Ramos (cell line): Measurements from ENCODE around the gene ADARB2.

ENCODE experiments used
- in situ Hi-C: fragments of 300-500 bp; cut with MboI; formaldehyde crosslinking; loops from one replicate; pipeline ENCODE4 v1.14.3; 2022; ENCODE audit warnings: low sequenced_read_pairs; ENCODE audit not compliant: unreplicated experiment

The ADARB2 gene

GRCh38 chr10:1665681-1666080 is 71.6 kb downstream of the ADARB2 start:
- in situ Hi-C loops: no loop called here

GRCh38 chr10:1665021-1665661 is 72.2 kb downstream of the ADARB2 start:
- in situ Hi-C loops: no loop called here

- in situ Hi-C loops: no loop called here
Measured at GRCh38 chr10:1664333-1664964, 72.9 kb downstream of the ADARB2 start.

DNA sequence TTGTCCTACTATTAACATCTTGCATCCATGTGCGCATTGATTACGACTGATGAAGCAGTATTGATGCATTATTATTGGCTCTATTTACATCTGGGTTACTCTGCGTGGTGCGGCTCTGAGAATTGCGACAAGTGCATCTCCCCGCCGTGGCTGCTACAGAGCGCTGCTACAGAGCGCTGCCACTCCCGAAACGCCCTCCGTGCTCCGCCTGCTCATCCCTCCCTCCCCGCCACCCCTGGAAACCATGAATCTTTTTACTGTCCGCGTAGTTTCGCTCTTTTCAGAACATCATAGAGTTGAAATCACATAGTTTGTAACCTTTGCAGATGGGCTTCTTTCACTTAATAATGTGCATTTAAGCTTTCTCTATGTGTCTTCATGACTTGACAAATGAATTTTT is 74.1 kb downstream of the ADARB2 start:
- in situ Hi-C loops: no loop called here

DNA sequence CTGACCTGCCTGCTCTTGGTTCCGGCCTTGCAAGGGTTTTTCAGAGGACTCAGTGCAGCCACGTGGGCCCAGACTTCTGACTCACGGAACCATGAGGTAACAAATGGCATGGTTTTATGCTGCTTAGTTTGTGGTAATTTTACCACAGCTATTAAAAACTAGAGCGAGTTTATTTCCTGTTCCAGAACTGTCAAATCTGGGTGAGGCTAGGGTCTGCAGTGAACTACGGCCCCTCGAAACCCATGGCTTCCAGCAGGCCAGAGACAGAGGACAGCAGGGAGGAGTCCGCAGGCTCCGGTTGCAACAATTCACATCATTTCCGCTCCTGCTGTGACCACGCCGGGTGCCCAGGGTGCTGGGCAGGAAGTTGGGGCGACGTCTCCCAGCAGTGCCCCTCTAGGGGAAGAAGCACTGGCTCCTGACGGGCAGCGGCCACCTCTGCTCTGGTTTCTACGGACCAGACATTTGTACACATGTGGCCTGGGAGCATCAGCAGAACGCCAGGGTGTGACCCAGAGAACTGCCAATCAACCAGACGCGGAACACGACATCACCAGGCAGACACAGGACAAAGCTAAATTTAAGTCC is 74.8 kb downstream of the ADARB2 start:
- in situ Hi-C loops: no loop called here

DNA sequence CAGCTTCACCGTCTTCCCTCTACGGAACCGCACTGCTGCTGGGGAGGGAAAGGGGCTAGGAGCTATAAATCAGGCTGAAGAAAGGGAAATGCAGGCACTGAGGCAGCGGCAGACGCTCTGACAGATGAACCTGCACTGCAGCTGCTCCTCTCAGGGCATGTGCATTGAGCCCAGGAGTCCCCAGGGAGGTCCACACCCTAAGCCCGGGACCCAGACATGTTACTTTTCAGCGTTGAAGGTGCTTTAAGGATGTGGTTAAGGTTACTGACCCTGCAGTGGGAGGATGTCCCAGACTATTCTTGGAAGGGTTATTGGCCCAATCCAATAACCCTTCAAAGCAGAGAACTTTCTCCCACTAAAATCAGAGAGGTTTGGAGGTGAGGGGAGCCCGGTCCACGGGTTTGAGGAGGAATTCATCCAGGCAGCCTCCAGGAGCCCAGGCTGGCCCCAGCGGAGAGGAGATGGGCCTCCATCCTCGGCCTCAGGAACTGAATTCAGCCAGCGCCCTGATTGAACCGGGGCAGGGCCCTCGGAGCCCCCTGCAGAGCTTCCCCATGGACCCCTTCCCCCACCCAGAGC is 75.4 kb downstream of the ADARB2 start:
- in situ Hi-C loops: no loop called here

GRCh38 chr10:1661416-1661815 is 75.9 kb downstream of the ADARB2 start:
- in situ Hi-C loops: no loop called here

GRCh38 chr10:1660815-1661214 is 76.5 kb downstream of the ADARB2 start:
- in situ Hi-C loops: no loop called here

DNA sequence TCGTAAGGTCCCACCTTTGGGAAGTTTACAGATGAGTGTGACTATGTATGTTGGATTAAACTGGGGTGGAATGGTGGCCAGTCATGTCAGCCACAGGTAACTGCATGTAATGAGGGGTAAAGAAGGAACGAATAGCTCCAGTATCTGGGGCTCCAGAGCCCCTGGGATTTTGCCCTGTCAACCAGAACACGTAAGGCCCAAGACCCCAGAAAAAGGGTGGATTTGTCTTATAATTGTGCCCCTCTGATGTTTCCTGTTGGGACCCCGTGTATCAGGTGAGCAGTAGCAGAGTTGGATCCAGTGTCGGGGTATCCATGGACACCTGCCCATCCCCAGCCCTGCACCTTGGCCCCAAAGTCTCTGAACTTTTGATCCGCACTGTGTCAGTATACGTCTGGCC is 76.9 kb downstream of the ADARB2 start:
- in situ Hi-C loops: no loop called here

GRCh38 chr10:1659221-1659791 is 78.0 kb downstream of the ADARB2 start:
- in situ Hi-C loops: no loop called here

GRCh38 chr10:1658658-1659057 is 78.7 kb downstream of the ADARB2 start:
- in situ Hi-C loops: no loop called here

- in situ Hi-C loops: no loop called here
Measured at GRCh38 chr10:1657479-1657878, 79.8 kb downstream of the ADARB2 start.

DNA sequence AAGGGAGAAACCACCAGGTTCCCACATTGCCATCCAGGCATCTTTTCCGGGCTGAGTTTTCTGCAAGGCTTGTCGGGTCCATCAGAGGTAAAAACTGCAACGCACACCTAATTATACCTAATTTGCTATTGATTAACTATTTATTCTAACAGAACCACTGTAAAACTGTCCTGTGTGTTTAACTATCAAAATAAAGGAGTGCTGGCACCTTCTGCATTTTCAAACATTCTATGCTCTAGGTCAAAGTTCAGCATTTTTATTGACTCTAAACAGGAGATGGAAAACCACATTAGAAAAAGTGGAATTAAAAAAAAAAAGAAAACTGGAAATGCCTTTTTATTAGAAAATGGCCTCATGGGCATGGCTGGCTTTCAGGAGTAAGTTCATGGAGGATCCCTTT is 82.0 kb downstream of the ADARB2 start:
- in situ Hi-C loops: no loop called here

DNA sequence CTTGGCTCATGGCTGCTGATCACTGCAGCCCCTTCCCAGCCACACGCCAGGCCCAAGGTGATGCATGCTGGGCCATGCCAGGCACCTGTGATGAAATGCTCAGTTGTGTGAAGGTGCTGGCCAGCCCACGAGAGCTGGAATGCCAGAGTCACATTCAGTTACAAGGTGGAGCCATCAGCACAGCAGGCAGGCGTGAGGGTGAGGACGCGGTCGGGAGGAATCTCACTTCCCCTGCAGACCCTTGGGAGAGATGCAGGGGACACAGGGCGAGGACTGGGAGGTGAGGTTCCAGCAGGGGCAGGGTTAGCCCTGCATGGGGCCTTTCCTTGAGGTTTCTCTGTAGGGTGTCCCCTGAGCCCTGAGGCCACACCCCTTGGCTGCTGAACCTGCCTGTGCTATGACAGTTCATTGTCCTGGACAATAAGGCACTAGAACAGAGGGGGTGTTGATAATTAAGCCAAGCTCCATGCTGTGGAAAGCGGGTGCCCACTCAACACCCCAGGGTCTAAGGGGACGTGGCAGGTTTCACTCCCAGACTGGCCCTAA is 82.4 kb downstream of the ADARB2 start:
- in situ Hi-C loops: no loop called here

- in situ Hi-C loops: no loop called here
Measured at GRCh38 chr10:1654247-1654646, 83.1 kb downstream of the ADARB2 start.

DNA sequence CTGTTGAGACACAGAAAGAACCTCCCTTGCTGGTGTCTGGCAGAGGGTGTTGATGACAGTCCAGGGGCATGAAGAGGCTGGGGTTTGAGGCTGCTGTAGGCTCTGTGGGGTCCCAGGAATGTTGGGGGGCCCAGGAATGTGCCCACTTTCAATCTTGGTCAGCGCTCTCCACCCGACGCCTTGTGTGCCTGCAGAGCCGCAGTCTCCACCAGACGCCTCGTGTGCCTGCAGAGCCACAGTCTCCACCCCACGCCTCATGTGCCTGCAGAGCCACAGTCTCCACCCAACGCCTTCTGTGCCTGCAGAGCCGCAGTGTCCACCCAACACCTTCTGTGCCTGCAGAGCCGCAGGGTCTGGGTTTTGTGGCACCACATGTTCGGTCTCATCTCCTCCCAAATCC is 84.0 kb downstream of the ADARB2 start:
- in situ Hi-C loops: no loop called here

DNA sequence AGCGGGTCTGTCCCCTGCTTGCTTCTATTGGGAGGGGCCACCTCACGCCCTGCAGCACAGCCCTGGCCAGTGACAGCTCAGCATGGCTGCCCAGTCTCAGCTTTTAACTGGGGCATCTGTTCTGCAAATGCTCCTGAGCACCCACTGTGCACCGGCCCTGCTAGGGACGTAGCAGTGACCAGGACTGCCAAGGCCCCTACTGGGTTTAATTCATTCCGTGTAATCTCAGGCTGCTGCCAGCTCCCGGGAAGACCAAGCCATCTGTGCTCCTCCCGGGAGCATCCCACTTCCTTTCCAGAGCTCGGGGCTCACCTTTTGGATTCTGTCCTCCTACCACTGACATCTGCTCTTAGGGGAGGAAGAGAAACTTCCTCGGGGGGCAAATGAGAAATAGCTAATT is 85.2 kb downstream of the ADARB2 start:
- in situ Hi-C loops: no loop called here

GRCh38 chr10:1651270-1651966 is 85.9 kb downstream of the ADARB2 start:
- in situ Hi-C loops: no loop called here

DNA sequence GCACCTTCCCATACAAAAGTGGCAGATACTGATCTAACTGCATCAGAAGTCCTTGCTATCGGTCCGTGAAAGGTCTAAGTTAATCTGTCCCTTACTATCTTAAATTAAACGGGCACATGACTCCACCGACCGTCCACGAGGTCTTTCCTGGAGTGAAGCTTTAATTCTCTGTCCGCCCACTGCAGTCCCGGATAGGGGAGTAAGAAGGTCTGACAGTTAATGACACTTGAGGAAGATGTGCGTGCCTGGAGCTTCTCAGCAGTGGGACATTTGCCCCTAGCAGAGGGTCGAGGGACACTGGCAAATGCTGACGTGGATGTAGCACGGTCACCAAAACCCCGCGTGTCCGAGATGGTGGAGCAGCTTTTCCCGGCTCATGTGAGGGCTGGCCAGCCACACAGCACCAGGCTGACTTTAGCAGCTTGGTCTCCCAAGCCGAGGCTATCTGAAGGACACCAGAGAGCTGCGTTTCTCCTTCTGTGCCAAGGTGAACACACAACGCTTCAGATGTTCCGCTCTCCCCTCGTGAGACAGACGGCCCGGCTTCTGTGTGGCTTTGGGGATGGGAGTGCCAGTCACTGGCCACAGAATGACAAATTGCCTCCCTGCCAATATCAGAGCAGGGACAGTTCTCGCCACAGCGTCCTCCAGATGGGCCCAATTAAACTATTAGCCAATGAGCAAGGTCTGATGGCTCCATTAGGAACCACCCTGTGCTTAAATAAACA is 86.6 kb downstream of the ADARB2 start:
- in situ Hi-C loops: no loop called here

DNA sequence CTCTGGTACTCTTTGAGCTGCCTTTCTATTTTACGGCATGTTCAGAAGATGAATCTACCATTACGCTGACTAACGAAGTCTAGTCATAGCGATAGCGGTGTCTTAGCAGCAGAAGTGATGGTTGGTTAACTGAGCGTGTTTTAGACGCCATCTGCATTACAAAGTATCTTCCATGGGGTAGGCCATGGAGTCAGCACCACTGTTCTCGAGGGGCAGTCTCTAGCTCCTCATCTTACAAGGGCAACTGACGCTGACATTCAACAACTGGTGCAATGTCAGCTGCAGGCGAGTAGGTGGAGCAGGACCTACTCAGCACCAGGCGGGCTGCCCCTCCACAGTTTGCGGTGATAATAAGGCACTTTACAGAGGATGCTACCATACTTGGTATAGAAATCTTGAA is 88.7 kb downstream of the ADARB2 start:
- in situ Hi-C loops: no loop called here
